GM12892 (cell line): ENCODE measurements around the gene PLA2G2F.

Experiments used
- POLR2A ChIP-seq: IDR thresholded peaks from 2 replicates; pipeline ENCODE4 v1.6.1; 2011; ENCODE audit warnings: low read depth, low read length, control low read depth
- POLR2AphosphoS5 ChIP-seq: IDR thresholded peaks from 2 replicates; pipeline ENCODE4 v1.6.1; 2011; ENCODE audit warnings: low read depth, low read length, control low read depth
- TAF1 ChIP-seq: IDR thresholded peaks from 2 replicates; pipeline ENCODE4 v1.6.1; 2011; ENCODE audit warnings: low read depth, mild to moderate bottlenecking, control low read depth, low read length, borderline replicate concordance

DNA sequence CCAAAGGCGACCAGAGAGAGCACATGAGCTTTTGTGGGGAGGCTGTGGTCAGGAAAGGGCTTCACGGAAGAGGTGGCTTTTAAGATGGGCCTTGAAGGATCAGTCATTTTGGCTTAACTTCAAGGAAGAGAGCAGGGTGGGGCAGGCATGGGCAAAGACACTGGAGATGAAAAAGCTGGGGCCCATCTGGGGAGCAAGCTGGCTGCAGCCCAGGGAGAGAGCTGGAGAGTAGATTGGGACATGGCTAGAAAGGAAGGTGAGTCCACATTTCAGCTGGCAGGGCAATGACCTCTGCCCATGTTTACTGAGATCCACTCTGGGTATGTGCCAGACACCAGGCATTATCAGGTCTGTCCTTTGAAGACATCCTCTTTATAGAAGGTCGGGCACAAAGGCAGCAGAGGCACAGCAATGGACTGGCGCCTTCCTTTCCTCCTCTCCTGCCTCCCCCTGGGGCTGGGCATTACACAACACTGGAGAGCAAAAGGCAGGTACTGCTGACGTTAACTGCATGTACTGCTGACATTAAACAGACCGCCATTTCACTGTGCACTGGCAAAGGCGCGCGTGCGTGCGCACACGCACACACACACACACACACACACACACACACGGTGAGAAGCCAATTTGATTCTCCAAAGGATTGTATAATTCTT lies 44.6 kb downstream of the PLA2G2F start:
- no peak for TF ChIP-seq TAF1
- TF ChIP-seq POLR2AphosphoS5 = no peak
- TF ChIP-seq POLR2A = no peak
